Endodermal cell (in vitro differentiated cells): ENCODE measurements around the gene PTPRN2. TPM values are rescaled to one million over a fixed set of nuclear protein-coding genes. Genes with fewer than 3 reads are reported as not detected.
A peak's percentile ranks its signal among the peaks of the same experiment; 100 is the strongest.

Experiments
- DNase-seq: peaks from one replicate; pipeline ENCODE4 v3.0.0-alpha.2; 2017
- H3K27ac ChIP-seq: 2 replicates; pipeline ENCODE4 v1.5.1; 2013; ENCODE audit warnings: mild to moderate bottlenecking, low read depth, low read length, moderate library complexity
- H3K27me3 ChIP-seq: 2 replicates; pipeline ENCODE4 v1.6.1; 2013; ENCODE audit warnings: mild to moderate bottlenecking, low read length, moderate library complexity; ENCODE audit not compliant: insufficient read depth, control insufficient read depth, poor library complexity, severe bottlenecking
- H3K36me3 ChIP-seq: 2 replicates; pipeline ENCODE4 v1.7.0; 2013; ENCODE audit warnings: mild to moderate bottlenecking, low read length, moderate library complexity; ENCODE audit not compliant: control insufficient read depth, insufficient read depth
- H3K4me1 ChIP-seq: one replicate; pipeline ENCODE4 v1.7.0; 2013; ENCODE audit warnings: low read length; ENCODE audit not compliant: control insufficient read depth, insufficient read depth
- H3K4me3 ChIP-seq: 2 replicates; pipeline ENCODE4 v1.5.1; 2013; ENCODE audit warnings: mild to moderate bottlenecking, low read length, moderate library complexity
- H3K9ac ChIP-seq: 2 replicates; pipeline ENCODE4 v1.6.1; 2013; ENCODE audit warnings: mild to moderate bottlenecking, low read length, moderate library complexity; ENCODE audit not compliant: poor library complexity, severe bottlenecking; ENCODE audit errors: extremely low read depth
- H3K9me3 ChIP-seq: 2 replicates; pipeline ENCODE4 v1.6.1; 2013; ENCODE audit warnings: mild to moderate bottlenecking, low read length, moderate library complexity; ENCODE audit not compliant: control insufficient read depth
- H3K27ac Mint-ChIP-seq: 2 replicates; pipeline ENCODE4 v1.8.0; 2020; ENCODE audit warnings: mixed read lengths
- H3K27me3 Mint-ChIP-seq: 2 replicates; pipeline ENCODE4 v1.8.0; 2021; ENCODE audit warnings: mild to moderate bottlenecking, mixed read lengths; ENCODE audit not compliant: insufficient read depth
- H3K36me3 Mint-ChIP-seq: 2 replicates; pipeline ENCODE4 v1.8.0; 2020; ENCODE audit warnings: low read depth, mixed read lengths
- H3K4me1 Mint-ChIP-seq: 2 replicates; pipeline ENCODE4 v1.8.0; 2020; ENCODE audit warnings: mixed read lengths
- H3K4me3 Mint-ChIP-seq: 2 replicates; pipeline ENCODE4 v1.8.0; 2020; ENCODE audit warnings: mild to moderate bottlenecking, moderate library complexity, mixed read lengths
- H3K9me3 Mint-ChIP-seq: 2 replicates; pipeline ENCODE4 v1.8.0; 2020; ENCODE audit warnings: mild to moderate bottlenecking, mixed read lengths
- WGBS, 2 experiments: methylation state at CpG; one replicate each; pipeline versions ENCODE4 v1.1.5 to v1.1.7; 2013; ENCODE audit warnings: missing lambda C conversion rate in 2 of 2, mixed read lengths in 1 of 2; ENCODE audit not compliant: insufficient coverage in 1 of 2, insufficient read length in 1 of 2; 5-methylcytosine and 5-hydroxymethylcytosine counted together
- total RNA-seq, 2 donors: library from RNA; stranded (reverse); fragmentation: NEBNext Ultra II Directional in 1 of 2; extraction: Animal tissue kit (Norgen Biotek cat#: 25700) in 1 of 2; gene quantifications; 2 replicates in 1 of 2; 3 replicates in 1 of 2; pipeline ENCODE4 v1.2.1, GENCODE V29; 2021
- TF ChIP-seq, protein P1 (sequence below): fragments of 200-600 bp; sonication (generic); conservative IDR thresholded peaks from 2 replicates; pipeline ENCODE4 v1.5.0; 2021; ENCODE audit warnings: antibody characterized with exemption, mild to moderate bottlenecking

The PTPRN2 gene
- total RNA-seq, 2 donors from 2014 or later = 0.69 to 1.2 TPM

- H3K27me3 ChIP-seq = no peaks in the 10 kb centered on the region
- no peak overlapping the region for H3K27ac ChIP-seq
- Mint-ChIP-seq H3K27ac (no peak overlapping the region), H3K36me3 (peaks cover 2% of the 10 kb centered on the region), H3K4me1 (peaks cover 5% of the 10 kb centered on the region), H3K27me3 (peaks cover 18% of the 10 kb centered on the region), H3K4me3 (no peak overlapping the region), H3K9me3 (peaks cover 17% of the 10 kb centered on the region)
- WGBS, 2 experiments = 85 to 88% methylated on average over 17 to 26 of the region's 26 CpGs
- no peak overlapping the region for H3K4me3 ChIP-seq
- no peaks in the 10 kb centered on the region for H3K36me3 ChIP-seq
- TF ChIP-seq, protein P1, sequence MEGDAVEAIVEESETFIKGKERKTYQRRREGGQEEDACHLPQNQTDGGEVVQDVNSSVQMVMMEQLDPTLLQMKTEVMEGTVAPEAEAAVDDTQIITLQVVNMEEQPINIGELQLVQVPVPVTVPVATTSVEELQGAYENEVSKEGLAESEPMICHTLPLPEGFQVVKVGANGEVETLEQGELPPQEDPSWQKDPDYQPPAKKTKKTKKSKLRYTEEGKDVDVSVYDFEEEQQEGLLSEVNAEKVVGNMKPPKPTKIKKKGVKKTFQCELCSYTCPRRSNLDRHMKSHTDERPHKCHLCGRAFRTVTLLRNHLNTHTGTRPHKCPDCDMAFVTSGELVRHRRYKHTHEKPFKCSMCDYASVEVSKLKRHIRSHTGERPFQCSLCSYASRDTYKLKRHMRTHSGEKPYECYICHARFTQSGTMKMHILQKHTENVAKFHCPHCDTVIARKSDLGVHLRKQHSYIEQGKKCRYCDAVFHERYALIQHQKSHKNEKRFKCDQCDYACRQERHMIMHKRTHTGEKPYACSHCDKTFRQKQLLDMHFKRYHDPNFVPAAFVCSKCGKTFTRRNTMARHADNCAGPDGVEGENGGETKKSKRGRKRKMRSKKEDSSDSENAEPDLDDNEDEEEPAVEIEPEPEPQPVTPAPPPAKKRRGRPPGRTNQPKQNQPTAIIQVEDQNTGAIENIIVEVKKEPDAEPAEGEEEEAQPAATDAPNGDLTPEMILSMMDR = no peak
- peaks cover 62% of the 10 kb centered on the region for H3K9me3 ChIP-seq
- no peak overlapping the region for H3K9ac ChIP-seq
- DNase-seq = peak; percentile 29
- H3K4me1 ChIP-seq = no peaks in the 10 kb centered on the region
Observed at GRCh38 chr7:158357898-158358821, 229.5 kb downstream of the PTPRN2 start.

DNA sequence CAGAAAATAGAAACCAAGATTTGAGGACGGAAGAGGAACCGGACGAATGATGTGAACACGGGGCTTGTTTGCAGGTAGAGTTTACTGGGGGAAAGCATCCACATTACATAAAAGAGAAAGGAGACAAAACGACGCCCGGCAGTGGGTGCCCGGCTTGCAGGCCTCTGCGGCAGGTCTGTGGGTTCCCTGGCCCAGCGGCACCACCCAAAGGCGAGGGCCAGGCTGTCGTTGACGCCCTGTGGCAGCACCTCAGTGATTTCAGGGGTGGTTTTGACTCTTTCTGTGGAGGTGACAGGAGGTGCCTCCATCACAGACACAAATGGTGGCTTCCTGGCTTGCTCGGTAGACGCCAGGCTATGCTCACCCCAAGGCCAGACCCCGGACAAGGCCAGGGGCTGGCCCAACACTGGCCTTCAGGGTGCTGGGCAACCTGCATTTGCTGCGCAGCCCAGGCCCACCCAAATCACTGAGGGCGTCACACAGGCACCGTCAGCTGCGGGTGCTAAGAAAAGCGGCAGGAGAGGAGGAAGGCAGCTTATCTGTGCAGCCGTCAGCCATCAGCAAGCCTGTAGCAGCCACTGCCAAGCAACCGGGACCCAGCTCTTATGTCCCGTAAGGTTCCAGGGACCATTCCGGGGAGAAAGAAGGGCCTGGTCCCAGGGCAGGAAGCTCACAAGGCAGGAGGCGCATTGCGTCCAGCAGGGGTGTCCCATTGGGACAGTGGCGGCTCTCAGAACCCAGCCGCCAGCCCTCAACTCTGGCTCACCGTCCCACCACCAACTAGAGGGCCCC lies 230.3 kb downstream of the PTPRN2 start:
- no peaks in the 10 kb centered on the region for H3K36me3 ChIP-seq
- no peak overlapping the region for H3K27ac Mint-ChIP-seq
- WGBS, 2 experiments = 87 to 96% methylated on average over 17 to 30 of the region's 30 CpGs

DNA sequence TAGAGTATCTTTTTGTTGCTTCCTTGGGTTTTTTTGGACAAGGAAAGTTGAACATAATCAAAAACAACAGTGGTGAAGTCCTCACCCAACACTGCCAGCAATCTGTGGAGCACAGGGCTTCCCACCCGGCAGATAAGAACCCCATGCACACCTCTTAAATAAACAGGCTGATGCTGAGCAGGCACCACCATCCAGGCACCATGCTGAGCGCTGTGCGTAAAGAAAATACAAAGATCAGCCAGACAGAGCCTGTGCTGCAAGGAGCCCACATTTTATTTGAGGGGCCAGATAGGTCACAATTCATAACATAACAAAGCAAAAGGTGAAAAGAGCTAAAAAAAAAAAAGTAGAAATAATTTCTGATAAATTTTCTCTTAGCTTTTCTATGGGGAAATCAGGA lies 231.2 kb downstream of the PTPRN2 start:
- TF ChIP-seq, protein P1 = no peak
- Mint-ChIP-seq H3K27ac (no peak overlapping the region), H3K4me3 (no peak overlapping the region), H3K36me3 (peaks cover 2% of the 10 kb centered on the region), H3K27me3 (peaks cover 27% of the 10 kb centered on the region), H3K4me1 (peaks cover 8% of the 10 kb centered on the region), H3K9me3 (peaks cover 17% of the 10 kb centered on the region)
- Histone ChIP-seq H3K27me3 (no peaks in the 10 kb centered on the region), H3K36me3 (no peaks in the 10 kb centered on the region), H3K4me3 (no peak overlapping the region), H3K4me1 (no peaks in the 10 kb centered on the region), H3K9me3 (peaks cover 72% of the 10 kb centered on the region), H3K9ac (no peak overlapping the region), H3K27ac (no peak overlapping the region)
- WGBS, 2 experiments = 84% methylated on average over 3 of the region's 3 CpGs; no CpG with 5 or more reads in 1 of the 2 experiments
- DNase-seq = peak; percentile 12

More for the DNA sequence above, 230.3 kb downstream of the PTPRN2 start:
- Mint-ChIP-seq H3K9me3 (peaks cover 17% of the 10 kb centered on the region), H3K27me3 (peaks cover 24% of the 10 kb centered on the region), H3K4me3 (no peak overlapping the region), H3K4me1 (peaks cover 6% of the 10 kb centered on the region), H3K36me3 (peaks cover 2% of the 10 kb centered on the region)
- H3K27me3 ChIP-seq = no peaks in the 10 kb centered on the region
- peak; percentile 38 for DNase-seq
- no peak overlapping the region for H3K9ac ChIP-seq
- no peak overlapping the region for H3K4me3 ChIP-seq
- TF ChIP-seq, protein P1 = peak; percentile 14
- peaks cover 70% of the 10 kb centered on the region for H3K9me3 ChIP-seq
- no peaks in the 10 kb centered on the region for H3K4me1 ChIP-seq
- H3K27ac ChIP-seq = no peak overlapping the region
